ENCODE results near the gene PLA2G4A. TPM values are rescaled to one million over a fixed set of nuclear protein-coding genes. Genes with fewer than 3 reads are reported as not detected.

The PLA2G4A gene
- total and polyA plus RNA-seq, 2 donors (not counting 1 experiment from before 2014, with no cell fraction given): 0.15 TPM; not detected in 1

GRCh38 chr1:187027253-187027652, 198.5 kb downstream of the PLA2G4A start:
- no peaks in the 10 kb centered on the region for H3K27me3 ChIP-seq (replicated peaks in 1 of 4; ENCODE audit: control extremely low read depth in 1 of 4, control insufficient read depth in 3 of 4, insufficient read depth in 4 of 4, low read length in 3 of 4)
- H3K27ac Mint-ChIP-seq: no peak overlapping the region
- H3K27me3 Mint-ChIP-seq: no peaks in the 10 kb centered on the region
- H3K9ac ChIP-seq (ENCODE audit: low read length): no peak overlapping the region
- peaks cover 0 to 19% (median 11%) of the 10 kb centered on the region in 3 donors for H3K9me3 ChIP-seq (ENCODE audit: control extremely low read depth in 1 of 3, control insufficient read depth in 2 of 3, insufficient read depth in 1 of 3, low read length in 2 of 3)
- no peaks in the 10 kb centered on the region for H4K20me1 ChIP-seq (ENCODE audit: control insufficient read depth, insufficient read depth, low read length, poor library complexity, severe bottlenecking)
- no peak overlapping the region for H3K4me3 ChIP-seq (ENCODE audit: control extremely low read depth in 1 of 5, extremely low read depth in 1 of 5, insufficient read depth in 1 of 5, low read depth in 2 of 5, low read length in 4 of 5)
- no peak overlapping the region for H2AFZ ChIP-seq (ENCODE audit: insufficient read depth, low read depth, low read length, poor library complexity, severe bottlenecking)
- no CpG with 5 or more reads among the region's 1 CpG for WGBS (ENCODE audit: insufficient coverage)
- no peak overlapping the region for H3K4me2 ChIP-seq (replicated peaks; ENCODE audit: low read depth, low read length, poor library complexity, severe bottlenecking)
- intact Hi-C loops (cut with micrococcal nuclease): no loop called here
- H3K4me3 Mint-ChIP-seq: no peak overlapping the region
- no peaks in the 10 kb centered on the region for H3K4me1 ChIP-seq (ENCODE audit: control insufficient read depth in 2 of 2, insufficient read depth in 2 of 2, low read length in 2 of 2)
- H3K4me1 Mint-ChIP-seq: no peaks in the 10 kb centered on the region
- no peak overlapping the region for H3K27ac ChIP-seq (ENCODE audit: low read length in 2 of 2)
- DNase-seq (no peak), ATAC-seq (ENCODE audit: low read depth) (no peak)
- H3K36me3 ChIP-seq (replicated peaks in 1 of 2; ENCODE audit: control extremely low read depth in 1 of 2, control insufficient read depth in 1 of 2, extremely low read depth in 1 of 2, insufficient read depth in 2 of 2, low read length in 1 of 2): no peaks in the 10 kb centered on the region
- ChIA-PET CTCF (no interaction called here), POLR2A (no interaction called here)
- H3K79me2 ChIP-seq (ENCODE audit: control insufficient read depth, insufficient read depth, low read length): no peaks in the 10 kb centered on the region
- H3K9me3 Mint-ChIP-seq (ENCODE audit: insufficient read depth): peaks cover 7% of the 10 kb centered on the region
- TF ChIP-seq, protein P1, sequence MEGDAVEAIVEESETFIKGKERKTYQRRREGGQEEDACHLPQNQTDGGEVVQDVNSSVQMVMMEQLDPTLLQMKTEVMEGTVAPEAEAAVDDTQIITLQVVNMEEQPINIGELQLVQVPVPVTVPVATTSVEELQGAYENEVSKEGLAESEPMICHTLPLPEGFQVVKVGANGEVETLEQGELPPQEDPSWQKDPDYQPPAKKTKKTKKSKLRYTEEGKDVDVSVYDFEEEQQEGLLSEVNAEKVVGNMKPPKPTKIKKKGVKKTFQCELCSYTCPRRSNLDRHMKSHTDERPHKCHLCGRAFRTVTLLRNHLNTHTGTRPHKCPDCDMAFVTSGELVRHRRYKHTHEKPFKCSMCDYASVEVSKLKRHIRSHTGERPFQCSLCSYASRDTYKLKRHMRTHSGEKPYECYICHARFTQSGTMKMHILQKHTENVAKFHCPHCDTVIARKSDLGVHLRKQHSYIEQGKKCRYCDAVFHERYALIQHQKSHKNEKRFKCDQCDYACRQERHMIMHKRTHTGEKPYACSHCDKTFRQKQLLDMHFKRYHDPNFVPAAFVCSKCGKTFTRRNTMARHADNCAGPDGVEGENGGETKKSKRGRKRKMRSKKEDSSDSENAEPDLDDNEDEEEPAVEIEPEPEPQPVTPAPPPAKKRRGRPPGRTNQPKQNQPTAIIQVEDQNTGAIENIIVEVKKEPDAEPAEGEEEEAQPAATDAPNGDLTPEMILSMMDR (IDR thresholded peaks at IDR 0.05): no peak
- TF ChIP-seq EZH2 (IDR thresholded peaks at IDR 0.05; ENCODE audit: borderline replicate concordance, insufficient read depth, low read depth, low read length, poor library complexity, severe bottlenecking): no peak

- no peaks in the 10 kb centered on the region for H4K20me1 ChIP-seq (ENCODE audit: control insufficient read depth, insufficient read depth, low read length, poor library complexity, severe bottlenecking)
- ChIA-PET CTCF (no interaction called here), POLR2A (no interaction called here)
- intact Hi-C loops (cut with micrococcal nuclease): no loop called here
- no peaks in the 10 kb centered on the region for H3K27me3 ChIP-seq (replicated peaks in 1 of 4; ENCODE audit: control extremely low read depth in 1 of 4, control insufficient read depth in 3 of 4, insufficient read depth in 4 of 4, low read length in 3 of 4)
- Mint-ChIP-seq H3K27ac (no peak overlapping the region), H3K27me3 (no peaks in the 10 kb centered on the region), H3K9me3 (ENCODE audit: insufficient read depth) (peaks cover 3% of the 10 kb centered on the region), H3K4me1 (no peaks in the 10 kb centered on the region), H3K4me3 (no peak overlapping the region)
- WGBS (ENCODE audit: insufficient coverage): 83% methylated on average over 1 of the region's 4 CpGs
- H3K27ac ChIP-seq (ENCODE audit: low read length in 2 of 2): no peak overlapping the region
- no peak for TF ChIP-seq EZH2 (IDR thresholded peaks at IDR 0.05; ENCODE audit: borderline replicate concordance, insufficient read depth, low read depth, low read length, poor library complexity, severe bottlenecking)
- TF ChIP-seq, protein P1 (IDR thresholded peaks at IDR 0.05): no peak
- no peak overlapping the region for H2AFZ ChIP-seq (ENCODE audit: insufficient read depth, low read depth, low read length, poor library complexity, severe bottlenecking)
- H3K4me1 ChIP-seq (ENCODE audit: control insufficient read depth in 2 of 2, insufficient read depth in 2 of 2, low read length in 2 of 2): no peaks in the 10 kb centered on the region
- DNase-seq (no peak), ATAC-seq (ENCODE audit: low read depth) (no peak)
- no peak overlapping the region for H3K4me2 ChIP-seq (replicated peaks; ENCODE audit: low read depth, low read length, poor library complexity, severe bottlenecking)
- peaks cover 0 to 17% (median 11%) of the 10 kb centered on the region in 3 donors for H3K9me3 ChIP-seq (ENCODE audit: control extremely low read depth in 1 of 3, control insufficient read depth in 2 of 3, insufficient read depth in 1 of 3, low read length in 2 of 3)
- H3K79me2 ChIP-seq (ENCODE audit: control insufficient read depth, insufficient read depth, low read length): no peaks in the 10 kb centered on the region
- H3K9ac ChIP-seq (ENCODE audit: low read length): no peak overlapping the region
- H3K4me3 ChIP-seq (ENCODE audit: control extremely low read depth in 1 of 5, extremely low read depth in 1 of 5, insufficient read depth in 1 of 5, low read depth in 2 of 5, low read length in 4 of 5): no peak overlapping the region
- H3K36me3 ChIP-seq (replicated peaks in 1 of 2; ENCODE audit: control extremely low read depth in 1 of 2, control insufficient read depth in 1 of 2, extremely low read depth in 1 of 2, insufficient read depth in 2 of 2, low read length in 1 of 2): no peaks in the 10 kb centered on the region
Observed at GRCh38 chr1:187032316-187032981, 203.7 kb downstream of the PLA2G4A start.

Measured in B cell (primary cell).